ENCODE results near the gene LYRM1. TPM values are rescaled to one million over a fixed set of nuclear protein-coding genes. Genes with fewer than 3 reads are reported as not detected.
A peak's percentile ranks its signal among the peaks of the same experiment; 100 is the strongest.
"Not testable (repeated sequence)": the region's sequence is repeated elsewhere in the genome, so short reads cannot be mapped to it uniquely, and the experiment has no call there.

Gene LYRM1
- total RNA-seq, 1 experiment from 2014 or later, result 14.3 TPM

DNA sequence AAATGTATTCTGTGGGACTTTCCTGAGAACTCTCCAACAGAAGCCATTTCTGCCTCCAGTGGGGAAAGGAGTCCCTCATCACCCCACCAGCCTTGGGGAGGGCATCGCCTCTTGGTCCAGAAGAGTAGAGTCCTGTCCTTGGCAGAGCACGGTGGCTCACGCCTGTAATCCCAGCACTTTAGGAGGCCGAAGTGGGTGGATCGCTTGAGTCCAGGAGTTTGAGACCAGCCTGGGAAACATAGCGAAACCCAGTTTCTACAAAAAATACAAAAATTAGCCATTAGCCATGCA lies 41.0 kb downstream of the LYRM1 start:
- Histone ChIP-seq H3K27ac (ENCODE audit: low read depth, low read length, poor library complexity, severe bottlenecking) (no peak overlapping the region), H3K27me3 (replicated peaks; ENCODE audit: insufficient read depth, low read depth, low read length, poor library complexity) (no peaks in the 10 kb centered on the region), H3K36me3 (ENCODE audit: insufficient read depth, low read length, poor library complexity, severe bottlenecking) (no peaks in the 10 kb centered on the region), H3K9me3 (ENCODE audit: low read depth, low read length, poor library complexity, severe bottlenecking) (no peaks in the 10 kb centered on the region), H3K4me1 (ENCODE audit: insufficient read depth, low read length, poor library complexity, severe bottlenecking) (no peaks in the 10 kb centered on the region), H3K4me3 (ENCODE audit: low read depth, low read length, poor library complexity, severe bottlenecking) (no peak overlapping the region)
- intact Hi-C loops (cut with micrococcal nuclease; ENCODE audit: unreplicated experiment), result loop anchor here (10.0 kb wide), 1 partner anchor 87 kb away; no protein-coding TSS in a partner anchor
- DNase-seq (ENCODE audit: low spot score), result no peak
- ChIA-PET CTCF (no interaction called here), POLR2A (ENCODE audit: low non-redundant PET) (no interaction called here)
- no TSS peak for BruUV-seq (replicated peaks)
- TF ChIP-seq, protein P1, sequence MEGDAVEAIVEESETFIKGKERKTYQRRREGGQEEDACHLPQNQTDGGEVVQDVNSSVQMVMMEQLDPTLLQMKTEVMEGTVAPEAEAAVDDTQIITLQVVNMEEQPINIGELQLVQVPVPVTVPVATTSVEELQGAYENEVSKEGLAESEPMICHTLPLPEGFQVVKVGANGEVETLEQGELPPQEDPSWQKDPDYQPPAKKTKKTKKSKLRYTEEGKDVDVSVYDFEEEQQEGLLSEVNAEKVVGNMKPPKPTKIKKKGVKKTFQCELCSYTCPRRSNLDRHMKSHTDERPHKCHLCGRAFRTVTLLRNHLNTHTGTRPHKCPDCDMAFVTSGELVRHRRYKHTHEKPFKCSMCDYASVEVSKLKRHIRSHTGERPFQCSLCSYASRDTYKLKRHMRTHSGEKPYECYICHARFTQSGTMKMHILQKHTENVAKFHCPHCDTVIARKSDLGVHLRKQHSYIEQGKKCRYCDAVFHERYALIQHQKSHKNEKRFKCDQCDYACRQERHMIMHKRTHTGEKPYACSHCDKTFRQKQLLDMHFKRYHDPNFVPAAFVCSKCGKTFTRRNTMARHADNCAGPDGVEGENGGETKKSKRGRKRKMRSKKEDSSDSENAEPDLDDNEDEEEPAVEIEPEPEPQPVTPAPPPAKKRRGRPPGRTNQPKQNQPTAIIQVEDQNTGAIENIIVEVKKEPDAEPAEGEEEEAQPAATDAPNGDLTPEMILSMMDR (conservative IDR thresholded peaks at IDR 0.05; ENCODE audit: low read depth, low read length), result no peak
- TF ChIP-seq EZH2 (IDR thresholded peaks at IDR 0.05; ENCODE audit: borderline replicate concordance, low read depth, low read length, poor library complexity, severe bottlenecking), result no peak

DNA sequence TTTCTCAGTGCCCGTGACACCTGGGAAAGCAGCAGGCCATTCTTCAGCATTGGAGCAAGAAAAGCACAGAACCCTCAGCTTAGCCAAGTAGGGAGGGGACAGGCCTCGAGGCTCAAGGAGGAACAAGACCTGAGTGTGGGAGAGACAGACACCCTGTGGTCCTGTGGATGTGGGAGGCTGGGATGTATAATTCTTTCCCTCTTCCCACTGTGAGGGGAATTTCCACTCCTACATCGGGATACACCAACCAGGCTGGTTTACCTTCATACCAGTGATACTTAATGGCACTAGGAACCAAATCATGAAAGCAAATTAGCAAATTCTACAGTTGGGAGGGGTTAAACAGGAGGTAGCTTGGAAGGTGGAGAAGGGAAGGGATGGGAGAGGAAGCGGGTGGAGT lies 41.7 kb downstream of the LYRM1 start:
- ChIA-PET CTCF (no interaction called here), POLR2A (ENCODE audit: low non-redundant PET) (interaction anchor here (0.6 kb wide), 1 partner anchor 30 kb away, joined by 4 read pairs; no protein-coding TSS in a partner anchor)
- H3K4me3 ChIP-seq (ENCODE audit: low read depth, low read length, poor library complexity, severe bottlenecking), result no peak overlapping the region
- TF ChIP-seq EZH2 (IDR thresholded peaks at IDR 0.05; ENCODE audit: borderline replicate concordance, low read depth, low read length, poor library complexity, severe bottlenecking), result no peak
- TF ChIP-seq, protein P1 (conservative IDR thresholded peaks at IDR 0.05; ENCODE audit: low read depth, low read length), result no peak
- intact Hi-C loops (cut with micrococcal nuclease; ENCODE audit: unreplicated experiment), result loop anchor here (10.0 kb wide), 1 partner anchor 87 kb away; no protein-coding TSS in a partner anchor
- no peak overlapping the region for H3K27ac ChIP-seq (ENCODE audit: low read depth, low read length, poor library complexity, severe bottlenecking)
- H3K4me1 ChIP-seq (ENCODE audit: insufficient read depth, low read length, poor library complexity, severe bottlenecking), result no peaks in the 10 kb centered on the region
- no peaks in the 10 kb centered on the region for H3K36me3 ChIP-seq (ENCODE audit: insufficient read depth, low read length, poor library complexity, severe bottlenecking)
- no peak for DNase-seq (ENCODE audit: low spot score)
- no TSS peak for BruUV-seq (replicated peaks)
- H3K27me3 ChIP-seq (replicated peaks; ENCODE audit: insufficient read depth, low read depth, low read length, poor library complexity), result no peaks in the 10 kb centered on the region
- no peaks in the 10 kb centered on the region for H3K9me3 ChIP-seq (ENCODE audit: low read depth, low read length, poor library complexity, severe bottlenecking)

DNA sequence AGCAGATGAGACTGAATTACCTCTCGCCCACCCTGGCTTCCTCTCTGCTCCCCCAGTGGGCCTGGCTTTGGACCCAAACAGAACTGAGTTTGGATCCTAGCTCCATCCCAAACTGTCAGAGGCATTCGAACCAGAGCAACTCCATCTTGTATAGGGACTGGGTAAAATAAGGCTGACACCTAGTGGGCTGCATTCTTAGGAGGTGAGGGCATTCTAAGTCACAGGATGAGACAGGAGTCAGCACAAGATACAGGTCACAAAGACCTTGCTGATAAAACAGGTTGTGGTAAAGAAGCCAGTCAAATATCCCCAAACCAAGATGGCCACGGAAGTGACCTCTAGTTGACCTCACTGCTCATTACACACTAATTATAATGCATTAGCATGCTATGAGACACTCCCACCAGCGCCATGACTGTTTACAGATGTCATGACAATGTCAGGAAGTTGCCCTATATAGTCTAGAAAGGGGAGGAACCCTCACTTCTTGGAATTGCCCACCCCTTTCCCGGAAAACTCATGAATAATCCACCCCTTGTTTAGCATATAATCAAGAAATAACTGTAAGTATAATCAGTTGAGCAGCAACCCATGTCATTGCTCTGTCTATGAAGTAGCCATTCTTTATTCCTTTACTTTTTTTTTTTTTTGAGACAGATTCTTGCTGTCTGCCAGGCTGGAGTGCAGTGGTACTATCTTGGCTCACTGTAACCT lies 44.4 kb downstream of the LYRM1 start:
- CTCF ChIA-PET, result interaction anchor here (0.8 kb wide), 1 partner anchor 94 kb away, joined by 4 read pairs; no protein-coding TSS in a partner anchor
- TF ChIP-seq EZH2 (IDR thresholded peaks at IDR 0.05; ENCODE audit: borderline replicate concordance, low read depth, low read length, poor library complexity, severe bottlenecking), result no peak
- TF ChIP-seq, protein P1 (conservative IDR thresholded peaks at IDR 0.05; ENCODE audit: low read depth, low read length), result peak; percentile 27; the same call in 1 of the 2 replicates
- no peaks in the 10 kb centered on the region for H3K27me3 ChIP-seq (replicated peaks; ENCODE audit: insufficient read depth, low read depth, low read length, poor library complexity)
- H3K4me3 ChIP-seq (ENCODE audit: low read depth, low read length, poor library complexity, severe bottlenecking), result no peak overlapping the region
- no peaks in the 10 kb centered on the region for H3K9me3 ChIP-seq (ENCODE audit: low read depth, low read length, poor library complexity, severe bottlenecking)
- H3K27ac ChIP-seq (ENCODE audit: low read depth, low read length, poor library complexity, severe bottlenecking), result no peak overlapping the region
- H3K36me3 ChIP-seq (ENCODE audit: insufficient read depth, low read length, poor library complexity, severe bottlenecking), result no peaks in the 10 kb centered on the region
- POLR2A ChIA-PET (ENCODE audit: low non-redundant PET), result no interaction called here
- H3K4me1 ChIP-seq (ENCODE audit: insufficient read depth, low read length, poor library complexity, severe bottlenecking), result no peaks in the 10 kb centered on the region
- intact Hi-C loops (cut with micrococcal nuclease; ENCODE audit: unreplicated experiment), result loop anchor here (10.0 kb wide), 1 partner anchor 90 kb away; no protein-coding TSS in a partner anchor
- DNase-seq (ENCODE audit: low spot score), result peak; percentile 36
- no TSS peak for BruUV-seq (replicated peaks)

DNA sequence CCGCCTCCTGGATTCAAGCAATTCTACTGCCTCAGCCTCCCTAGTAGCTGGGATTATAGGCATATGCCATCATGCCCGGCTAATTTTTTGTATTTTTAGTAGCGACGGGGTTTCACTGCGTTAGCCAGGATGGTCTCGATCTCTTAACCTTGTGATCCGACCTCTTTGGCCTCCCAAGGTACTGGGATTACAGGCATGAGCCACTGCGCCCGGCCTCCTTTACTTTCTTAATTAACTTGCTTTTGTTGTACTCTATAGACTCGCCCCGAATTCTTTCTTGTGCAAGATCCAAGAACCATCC lies 45.0 kb downstream of the LYRM1 start:
- H3K9me3 ChIP-seq (ENCODE audit: low read depth, low read length, poor library complexity, severe bottlenecking); POLR2A ChIA-PET (ENCODE audit: low non-redundant PET); H3K4me3 ChIP-seq (ENCODE audit: low read depth, low read length, poor library complexity, severe bottlenecking); DNase-seq (ENCODE audit: low spot score); BruUV-seq (replicated peaks); H3K27me3 ChIP-seq (replicated peaks; ENCODE audit: insufficient read depth, low read depth, low read length, poor library complexity); H3K36me3 ChIP-seq (ENCODE audit: insufficient read depth, low read length, poor library complexity, severe bottlenecking); CTCF ChIA-PET; H3K27ac ChIP-seq (ENCODE audit: low read depth, low read length, poor library complexity, severe bottlenecking); H3K4me1 ChIP-seq (ENCODE audit: insufficient read depth, low read length, poor library complexity, severe bottlenecking): not testable (repeated sequence)
- intact Hi-C loops (cut with micrococcal nuclease; ENCODE audit: unreplicated experiment), result loop anchor here (10.0 kb wide), 1 partner anchor 91 kb away; no protein-coding TSS in a partner anchor
